ENCODE measurements around the gene CLSTN2.

The CLSTN2 gene

DNA sequence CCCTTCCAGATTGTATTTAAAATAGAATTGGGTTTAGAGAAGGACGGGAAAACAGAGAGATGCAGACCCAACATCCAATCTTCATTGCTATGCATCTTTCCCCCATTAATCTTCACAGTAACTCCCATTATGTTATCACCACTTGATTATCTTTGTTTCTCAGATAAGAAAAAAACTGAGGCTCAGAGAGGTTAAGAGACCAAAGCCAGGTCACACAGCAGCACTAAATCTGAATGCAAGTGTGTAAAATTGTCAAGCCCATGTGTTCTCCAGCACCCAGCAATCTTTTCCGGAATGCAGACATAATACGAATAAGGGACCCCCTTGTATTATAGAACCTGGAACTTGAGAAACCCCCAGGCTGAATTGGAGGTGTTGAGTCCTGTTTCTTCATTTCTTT lies 662.4 kb downstream of the CLSTN2 start:
- no peak for DNase-seq (ENCODE audit: low read depth)

DNA sequence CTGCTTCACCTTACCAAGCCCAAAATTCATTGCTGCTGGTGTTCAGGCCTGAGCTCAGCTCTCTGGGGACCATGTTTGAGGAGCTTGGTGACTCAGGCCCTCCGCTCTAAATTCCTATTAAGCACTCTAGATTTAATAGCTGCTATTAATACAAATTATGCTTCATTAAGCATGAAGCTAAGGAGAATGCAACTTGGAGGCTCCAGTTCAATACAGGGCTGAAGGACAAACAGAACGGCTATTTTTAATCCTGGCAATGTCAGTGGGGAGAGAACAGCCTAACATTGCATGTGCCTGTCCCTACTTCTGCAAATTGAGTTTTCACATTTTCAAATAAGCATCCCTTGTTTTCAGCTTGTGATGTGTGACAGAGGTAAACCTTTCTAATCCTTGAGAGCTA lies 662.8 kb downstream of the CLSTN2 start:
- DNase-seq (ENCODE audit: low read depth): no peak

GRCh38 chr3:140599009-140599408 lies 664.0 kb downstream of the CLSTN2 start:
- DNase-seq (ENCODE audit: low read depth): no peak

GRCh38 chr3:140599496-140599895 lies 664.5 kb downstream of the CLSTN2 start:
- no peak for DNase-seq (ENCODE audit: low read depth)

- no peak for DNase-seq (ENCODE audit: low read depth)
Observed at GRCh38 chr3:140601881-140602280, 666.9 kb downstream of the CLSTN2 start.

- no peak for DNase-seq (ENCODE audit: low read depth)
Observed at GRCh38 chr3:140602781-140603180, 667.8 kb downstream of the CLSTN2 start.

DNA sequence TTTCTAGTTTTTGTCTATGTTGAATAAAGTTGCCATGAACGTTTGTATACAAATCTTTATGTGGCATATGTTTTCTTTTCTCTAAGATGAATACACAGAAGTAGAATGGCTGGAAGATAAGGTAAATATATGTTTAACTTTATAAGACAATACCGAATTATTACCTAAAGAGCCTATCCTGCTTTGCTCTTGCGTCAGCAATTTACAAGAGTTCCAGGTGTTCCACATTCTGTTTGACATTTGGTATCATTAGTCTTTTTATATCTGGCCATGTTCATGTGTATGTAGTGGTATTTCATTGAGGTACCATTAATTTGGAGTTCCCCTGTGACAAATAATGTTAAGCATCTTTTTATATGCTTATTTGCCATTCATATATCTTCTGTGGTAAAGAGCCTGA lies 668.8 kb downstream of the CLSTN2 start:
- no peak for DNase-seq (ENCODE audit: low read depth)

GRCh38 chr3:140610544-140610943 lies 675.6 kb downstream of the CLSTN2 start:
- no peak for DNase-seq (ENCODE audit: low read depth)

GRCh38 chr3:140614001-140614400 lies 679.0 kb downstream of the CLSTN2 start:
- no peak for DNase-seq (ENCODE audit: low read depth)

DNA sequence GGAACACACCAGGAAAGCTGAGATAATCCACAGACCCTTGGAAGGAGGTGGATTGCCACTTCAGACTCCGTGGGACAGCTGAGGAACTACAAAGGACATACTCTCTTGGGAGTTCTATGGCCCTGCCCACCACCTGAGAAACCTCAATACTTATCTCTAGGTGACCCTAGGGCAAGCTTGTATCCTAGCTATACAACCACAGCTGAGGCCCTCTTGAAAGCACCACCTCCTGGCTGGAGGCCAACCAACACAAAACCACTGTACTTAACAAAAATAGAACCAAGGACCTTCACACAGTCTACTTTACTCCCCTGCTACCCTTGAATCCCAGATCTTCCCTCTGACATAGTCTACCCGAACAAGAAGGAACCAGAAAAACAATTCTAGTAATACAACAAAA lies 682.1 kb downstream of the CLSTN2 start:
- DNase-seq (ENCODE audit: low read depth): no peak

DNA sequence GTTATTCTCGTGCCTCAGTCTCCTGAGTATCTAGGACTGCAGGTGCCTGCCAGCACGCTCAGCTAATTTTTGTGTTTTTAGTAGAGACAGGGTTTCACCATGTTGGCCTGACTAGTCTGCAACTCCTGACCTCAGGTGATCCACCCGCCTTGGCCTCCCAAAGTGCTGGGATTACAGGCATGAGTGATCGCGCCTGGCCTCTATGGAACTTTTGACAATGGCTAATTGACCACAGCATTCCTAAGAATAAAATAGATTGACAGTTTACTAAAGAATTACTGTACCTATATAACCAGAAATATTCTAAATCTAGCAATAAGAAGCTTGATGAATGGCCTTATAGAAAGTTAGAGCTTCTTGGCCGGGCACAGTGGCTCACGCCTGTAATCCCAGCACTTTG lies 691.9 kb downstream of the CLSTN2 start:
- no peak for DNase-seq (ENCODE audit: low read depth)

Data from non-pigmented ciliary epithelial cell (primary cell).